Mesenteric fat pad (tissue), 1 donor: ENCODE data around the gene NEURL1B. TPM values are rescaled to one million over a fixed set of nuclear protein-coding genes. Genes with fewer than 3 reads are reported as not detected.

Experiments used
- DNase-seq: peaks from one replicate; pipeline ENCODE4 v3.0.0-alpha.2; 2020; ENCODE audit warnings: low spot score
- microRNA-seq: library from miRNA; unstranded; fragments of <30 nt; microRNA quantifications from one replicate; pipeline ENCODE4 v1.2.0, GENCODE V29; 2020; ENCODE audit warnings: borderline number of aligned reads
- total RNA-seq: library from RNA; stranded (reverse); fragmentation: NEBNext Ultra II Directional; extraction: Animal tissue kit (Norgen Biotek cat#: 25700); gene quantifications from one replicate; pipeline ENCODE4 v1.2.1, GENCODE V29; 2021
- donor health status: DM: yes; HTN: yes; CAD: no.

NEURL1B gene
- total RNA-seq, 1 donor from 2014 or later = 35.8 TPM

DNA sequence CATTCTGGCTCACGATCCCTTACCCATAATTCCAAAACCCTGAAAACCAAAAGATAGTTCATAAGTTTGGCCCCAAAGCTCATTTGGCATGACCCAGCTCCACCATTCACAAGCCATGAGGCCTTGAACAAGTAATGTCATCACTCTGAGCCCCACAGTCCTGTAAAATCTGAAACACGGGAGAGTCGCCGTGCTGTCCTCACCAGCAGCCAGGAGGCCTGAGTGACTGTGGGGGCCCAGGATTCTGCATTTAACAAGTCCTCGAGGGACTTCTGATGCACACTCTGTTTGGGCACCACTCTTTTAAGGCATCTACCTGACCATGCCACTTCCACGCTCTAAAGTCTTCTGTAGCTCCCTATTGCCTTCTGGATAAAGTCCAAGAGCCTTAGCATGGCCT is 89.2 kb downstream of the NEURL1B start:
- no peak for DNase-seq

DNA sequence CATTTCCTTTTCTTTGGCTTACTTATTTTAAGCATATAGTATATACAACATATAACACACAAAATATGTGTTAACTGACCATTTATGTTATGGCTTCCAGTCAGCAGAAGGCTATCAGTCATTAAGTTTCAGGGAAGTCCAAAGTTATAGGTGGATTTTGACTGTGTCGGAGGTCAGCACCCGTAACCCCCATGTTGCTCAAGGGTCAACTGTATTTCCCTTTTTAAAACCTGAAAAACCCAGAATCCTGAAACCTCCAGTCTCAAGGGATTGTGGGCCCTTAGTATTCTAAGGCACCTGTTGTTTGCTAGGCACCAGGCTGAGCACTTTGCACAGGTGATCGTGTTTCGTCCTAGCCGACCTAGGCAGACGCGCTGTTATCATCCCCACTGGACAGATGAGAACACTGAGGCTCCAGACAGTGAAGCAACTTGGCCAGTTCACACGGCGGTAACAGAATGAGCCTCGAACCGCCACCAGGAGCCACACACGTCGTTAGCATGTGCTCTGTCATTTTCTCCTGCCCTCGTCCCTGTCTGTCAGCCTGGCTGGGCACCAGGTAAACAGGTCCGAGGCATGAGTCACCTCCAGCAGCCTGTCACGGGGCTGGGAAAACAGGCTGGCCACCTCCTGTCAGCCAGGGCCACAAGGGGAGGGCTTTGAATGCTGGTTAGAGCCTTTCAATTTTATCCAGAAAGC is 90.1 kb downstream of the NEURL1B start:
- no peak for DNase-seq

- DNase-seq = no peak
Observed at GRCh38 chr5:172731680-172732074, 90.6 kb downstream of the NEURL1B start.

- no peak for DNase-seq
Observed at GRCh38 chr5:172732201-172732865, 91.3 kb downstream of the NEURL1B start.

DNA sequence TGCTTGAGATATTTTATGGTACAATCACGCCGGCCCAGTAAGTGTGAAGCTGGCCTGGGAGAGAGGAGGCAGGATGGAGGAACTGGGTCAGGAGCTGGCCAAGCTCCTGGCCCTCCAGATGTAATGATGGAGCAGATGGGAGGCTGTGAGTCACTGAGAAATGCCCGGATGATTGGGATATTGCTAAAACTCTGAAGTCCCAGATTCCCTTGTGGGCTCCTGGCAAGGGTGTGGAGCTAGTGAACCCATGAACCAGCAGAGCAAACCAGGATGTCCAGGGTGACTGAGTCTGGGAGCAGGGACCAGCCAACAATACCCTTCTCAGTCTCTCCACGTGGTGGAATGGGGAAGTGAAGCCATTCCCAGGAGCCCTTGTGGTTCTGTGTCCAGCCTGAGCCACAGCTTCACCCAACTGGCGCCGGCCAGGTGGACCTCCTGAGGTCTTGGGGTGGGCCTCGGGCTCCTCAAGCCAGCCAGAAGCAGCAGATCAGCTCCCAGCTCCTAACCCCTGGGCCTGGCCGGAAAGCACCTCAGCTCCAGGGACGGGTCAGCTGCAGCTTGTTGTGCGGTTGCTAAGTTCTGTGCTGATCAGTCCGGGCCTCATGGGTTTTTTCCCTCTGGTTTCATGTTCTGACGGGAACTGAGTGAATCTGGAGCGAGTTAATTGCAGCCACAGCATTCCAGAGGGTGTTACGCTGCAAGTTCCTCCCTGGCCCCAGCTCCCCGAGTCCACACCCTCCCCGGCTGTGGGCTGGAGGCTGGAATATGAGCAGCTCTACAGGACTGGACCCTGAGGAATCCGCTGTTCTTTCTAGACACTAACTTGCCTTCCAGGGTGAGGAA is 92.3 kb downstream of the NEURL1B start:
- DNase-seq = no peak

GRCh38 chr5:172733974-172734346 is 92.9 kb downstream of the NEURL1B start:
- no peak for DNase-seq

- DNase-seq = no peak
Observed at GRCh38 chr5:172735141-172735831, 94.2 kb downstream of the NEURL1B start.

DNA sequence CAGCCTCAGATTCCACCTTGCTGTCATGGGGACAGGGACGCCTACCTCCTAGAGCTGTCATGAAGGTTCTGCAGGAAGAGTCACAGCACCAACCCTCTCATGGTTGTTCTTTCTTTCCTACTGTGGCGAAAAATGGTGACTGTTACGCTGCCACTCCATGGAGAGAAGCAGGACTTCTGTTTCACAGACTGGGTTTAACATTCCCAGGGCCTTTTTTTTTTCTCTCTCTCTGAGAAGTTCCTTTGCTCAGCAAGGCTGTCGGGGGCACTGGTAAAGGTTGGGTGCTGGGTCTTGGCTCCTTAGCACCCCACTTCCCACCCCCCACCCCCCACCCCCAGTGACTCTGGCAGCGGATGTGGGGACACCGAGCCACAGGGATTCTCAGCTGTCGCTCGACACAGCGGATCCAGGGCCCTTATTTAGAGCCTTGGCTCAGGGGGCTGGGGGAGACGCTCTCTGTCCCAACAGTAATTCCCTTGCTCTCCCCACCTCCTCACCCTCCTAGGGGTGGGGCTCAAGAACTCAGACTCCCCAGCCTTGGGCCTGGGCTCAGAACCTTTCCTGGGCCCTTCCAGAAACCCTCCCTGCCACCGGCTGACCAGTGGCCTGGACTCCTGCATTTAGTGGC is 95.6 kb downstream of the NEURL1B start:
- DNase-seq = no peak

- no peak for DNase-seq
Observed at GRCh38 chr5:172739375-172739774, 98.3 kb downstream of the NEURL1B start.

DNA sequence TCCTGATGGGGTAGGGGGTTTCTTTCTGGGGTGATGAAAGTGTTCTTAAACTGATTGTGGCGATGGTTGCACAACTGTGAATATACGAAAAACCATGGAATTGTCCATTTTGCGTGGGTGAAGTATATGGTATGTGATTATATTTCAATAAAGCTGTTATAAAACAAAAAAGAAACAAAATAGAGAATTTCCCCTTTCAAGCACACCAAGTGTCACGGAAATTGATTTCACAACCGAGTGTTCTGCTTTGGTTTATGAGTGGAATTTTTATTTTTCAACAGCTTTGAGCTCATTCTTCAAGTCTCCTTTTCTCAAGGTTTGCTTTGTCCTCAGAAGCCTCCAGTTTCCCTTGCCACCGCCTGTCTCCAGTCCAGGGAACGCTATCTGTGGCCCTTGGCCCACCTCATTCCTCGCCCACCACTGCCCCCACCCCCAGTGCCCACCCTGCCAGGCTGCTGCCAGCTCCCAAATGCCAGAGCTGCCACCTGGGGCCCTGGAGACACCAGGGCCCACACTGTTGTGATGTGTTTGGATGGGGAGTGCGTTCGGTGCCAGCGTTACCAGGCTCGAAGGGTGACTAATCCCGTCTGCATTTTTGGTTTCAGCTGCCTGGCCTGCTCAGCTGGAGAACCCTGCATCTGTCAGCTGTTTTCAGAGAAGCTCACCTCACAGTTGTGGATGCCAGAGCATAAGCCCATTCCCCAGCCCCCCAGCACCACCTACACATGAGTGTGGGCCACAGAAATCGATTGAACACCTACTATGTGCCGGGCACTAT is 99.6 kb downstream of the NEURL1B start:
- no peak for DNase-seq

Small RNA genes lying within 50 kb of the gene (microRNA-seq; reads per million reads assigned to microRNA genes)
- gene MIR5003 = not detected

Other genes starting within 250 kb of the NEURL1B start
- gene SH3PXD2B, start 186.7 kb upstream of the NEURL1B start, total RNA-seq = 56.6 TPM
- 1,666 TPM for gene DUSP1, start 129.9 kb downstream of the NEURL1B start, total RNA-seq
- 201 TPM for gene ERGIC1, start 193.0 kb downstream of the NEURL1B start, total RNA-seq